ENCODE data around the gene PTPN18. TPM values are rescaled to one million over a fixed set of nuclear protein-coding genes. Genes with fewer than 3 reads are reported as not detected.

The PTPN18 gene
- total and polyA plus RNA-seq, 2 experiments from 2014 or later: 27.6 to 36.3 TPM

GRCh38 chr2:130346041-130346740, 9.7 kb upstream of the PTPN18 start:
- H3K9me3 ChIP-seq (ENCODE audit: low read depth): no peaks in the 10 kb centered on the region
- H3K4me1 ChIP-seq (ENCODE audit: low read depth): peaks cover 7% of the 10 kb centered on the region
- peaks cover 32% of the 10 kb centered on the region for H3K36me3 ChIP-seq
- no peak overlapping the region for H3K4me3 ChIP-seq
- TF ChIP-seq CTCF (IDR thresholded peaks at IDR 0.05; ENCODE audit: low read depth, low read length): no peak
- no peak overlapping the region for H3K27ac ChIP-seq
- DNase-seq (ENCODE audit: low read depth in 1 of 2, low spot score in 1 of 2): no peak
- no peaks in the 10 kb centered on the region for H3K27me3 ChIP-seq

- no peak for TF ChIP-seq CTCF (IDR thresholded peaks at IDR 0.05; ENCODE audit: low read depth, low read length)
- DNase-seq (ENCODE audit: low read depth in 1 of 2, low spot score in 1 of 2): no peak
- Histone ChIP-seq H3K27me3 (no peaks in the 10 kb centered on the region), H3K4me3 (no peak overlapping the region), H3K9me3 (ENCODE audit: low read depth) (no peaks in the 10 kb centered on the region), H3K4me1 (ENCODE audit: low read depth) (peaks cover 7% of the 10 kb centered on the region), H3K36me3 (peaks cover 32% of the 10 kb centered on the region), H3K27ac (no peak overlapping the region)
These were observed 9.2 kb upstream of the PTPN18 start for GRCh38 chr2:130346741-130347066.

- Histone ChIP-seq H3K4me3 (no peak overlapping the region), H3K27ac (no peak overlapping the region), H3K4me1 (ENCODE audit: low read depth) (peaks cover 7% of the 10 kb centered on the region), H3K36me3 (peaks cover 32% of the 10 kb centered on the region), H3K9me3 (ENCODE audit: low read depth) (no peaks in the 10 kb centered on the region), H3K27me3 (no peaks in the 10 kb centered on the region)
- no peak for DNase-seq (ENCODE audit: low read depth in 1 of 2, low spot score in 1 of 2)
- TF ChIP-seq CTCF (IDR thresholded peaks at IDR 0.05; ENCODE audit: low read depth, low read length): no peak
These were observed 8.5 kb upstream of the PTPN18 start for GRCh38 chr2:130347220-130347925.

- H3K36me3 ChIP-seq: peaks cover 32% of the 10 kb centered on the region
- H3K4me1 ChIP-seq (ENCODE audit: low read depth): no peaks in the 10 kb centered on the region
- H3K4me3 ChIP-seq: no peak overlapping the region
- TF ChIP-seq CTCF (IDR thresholded peaks at IDR 0.05; ENCODE audit: low read depth, low read length): no peak
- no peak for DNase-seq (ENCODE audit: low read depth in 1 of 2, low spot score in 1 of 2)
- H3K27me3 ChIP-seq: no peaks in the 10 kb centered on the region
- no peaks in the 10 kb centered on the region for H3K9me3 ChIP-seq (ENCODE audit: low read depth)
- no peak overlapping the region for H3K27ac ChIP-seq
These were observed 6.7 kb upstream of the PTPN18 start for GRCh38 chr2:130349174-130349573.

- H3K9me3 ChIP-seq (ENCODE audit: low read depth): no peaks in the 10 kb centered on the region
- H3K27me3 ChIP-seq: no peaks in the 10 kb centered on the region
- no peak overlapping the region for H3K27ac ChIP-seq
- H3K36me3 ChIP-seq: peaks cover 11% of the 10 kb centered on the region
- no peak for DNase-seq (ENCODE audit: low read depth in 1 of 2, low spot score in 1 of 2)
- no peak for TF ChIP-seq CTCF (IDR thresholded peaks at IDR 0.05; ENCODE audit: low read depth, low read length)
- H3K4me1 ChIP-seq (ENCODE audit: low read depth): no peaks in the 10 kb centered on the region
- H3K4me3 ChIP-seq: no peak overlapping the region
These were observed 4.1 kb upstream of the PTPN18 start for GRCh38 chr2:130351711-130352110.
